ENCODE measurements around the gene SRRM4.

Gene SRRM4

DNA sequence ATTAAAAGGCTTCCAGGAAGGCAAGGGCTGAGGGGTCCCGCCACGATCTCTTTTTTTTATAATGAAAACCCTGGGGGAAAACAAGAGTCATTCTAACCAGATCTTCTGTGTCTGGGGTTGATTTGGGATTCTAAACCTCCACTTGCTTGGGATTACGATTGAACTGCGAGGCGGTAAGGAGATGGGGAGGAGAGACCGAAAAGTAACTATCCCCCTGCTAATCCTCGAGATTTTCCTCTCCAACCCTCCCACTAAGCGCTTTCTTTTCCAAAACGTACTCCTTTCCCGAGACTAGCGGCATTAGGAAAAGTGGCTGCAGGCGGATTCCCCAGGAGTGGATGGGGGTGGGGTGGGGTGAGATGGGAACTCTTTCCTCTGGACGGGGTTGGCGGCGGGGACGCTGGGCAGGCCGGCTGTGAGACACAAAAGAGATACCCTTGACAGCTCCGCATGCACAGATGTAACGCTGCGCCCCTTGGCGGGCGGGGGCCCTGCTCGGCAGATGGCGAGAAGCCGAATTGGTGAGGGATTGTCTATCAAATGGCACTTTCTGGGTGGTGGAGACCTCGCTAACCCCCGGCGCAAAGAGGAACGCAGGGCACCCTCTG, 830 bp upstream of the SRRM4 start:
- Histone ChIP-seq H3K27me3 (replicated peaks) (peaks cover 5% of the 10 kb centered on the region), H3K27ac (no peak overlapping the region), H3K36me3 (replicated peaks) (no peaks in the 10 kb centered on the region), H3K4me3 (ENCODE audit: low read depth, low read length) (no peak overlapping the region)
- TF ChIP-seq, protein P1, sequence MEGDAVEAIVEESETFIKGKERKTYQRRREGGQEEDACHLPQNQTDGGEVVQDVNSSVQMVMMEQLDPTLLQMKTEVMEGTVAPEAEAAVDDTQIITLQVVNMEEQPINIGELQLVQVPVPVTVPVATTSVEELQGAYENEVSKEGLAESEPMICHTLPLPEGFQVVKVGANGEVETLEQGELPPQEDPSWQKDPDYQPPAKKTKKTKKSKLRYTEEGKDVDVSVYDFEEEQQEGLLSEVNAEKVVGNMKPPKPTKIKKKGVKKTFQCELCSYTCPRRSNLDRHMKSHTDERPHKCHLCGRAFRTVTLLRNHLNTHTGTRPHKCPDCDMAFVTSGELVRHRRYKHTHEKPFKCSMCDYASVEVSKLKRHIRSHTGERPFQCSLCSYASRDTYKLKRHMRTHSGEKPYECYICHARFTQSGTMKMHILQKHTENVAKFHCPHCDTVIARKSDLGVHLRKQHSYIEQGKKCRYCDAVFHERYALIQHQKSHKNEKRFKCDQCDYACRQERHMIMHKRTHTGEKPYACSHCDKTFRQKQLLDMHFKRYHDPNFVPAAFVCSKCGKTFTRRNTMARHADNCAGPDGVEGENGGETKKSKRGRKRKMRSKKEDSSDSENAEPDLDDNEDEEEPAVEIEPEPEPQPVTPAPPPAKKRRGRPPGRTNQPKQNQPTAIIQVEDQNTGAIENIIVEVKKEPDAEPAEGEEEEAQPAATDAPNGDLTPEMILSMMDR (IDR thresholded peaks at IDR 0.05; ENCODE audit: low read depth, low read length, missing control alignments): no peak
- no peak for DNase-seq
- in situ Hi-C loops (cut with HindIII; ENCODE audit: low pct_ligation_motif_present, low sequenced_read_pairs): no loop called here

DNA sequence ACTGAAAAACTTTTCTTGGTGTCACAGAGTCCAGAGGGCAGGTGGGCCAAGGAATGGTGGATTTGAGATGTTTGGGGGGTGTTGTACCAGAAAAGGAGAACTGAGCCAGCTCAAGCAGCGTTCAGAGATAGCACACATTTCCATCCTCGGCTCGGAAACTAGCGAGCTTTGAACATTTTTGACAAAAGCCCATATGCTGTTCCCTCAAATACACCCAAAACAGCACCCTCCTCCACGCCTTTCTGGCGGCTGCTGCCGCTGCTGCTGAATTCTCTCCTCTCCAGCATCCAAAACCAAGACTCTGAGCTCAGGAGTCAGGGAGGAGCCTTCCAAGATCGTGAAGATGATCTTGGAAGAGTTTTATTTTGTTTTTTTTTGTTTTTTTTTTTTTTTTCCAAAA, 961 bp downstream of the SRRM4 start:
- in situ Hi-C loops (cut with HindIII; ENCODE audit: low pct_ligation_motif_present, low sequenced_read_pairs): no loop called here
- Histone ChIP-seq H3K4me3 (ENCODE audit: low read depth, low read length) (no peak overlapping the region), H3K36me3 (replicated peaks) (no peaks in the 10 kb centered on the region), H3K27me3 (replicated peaks) (peaks cover 5% of the 10 kb centered on the region), H3K27ac (no peak overlapping the region)
- DNase-seq: no peak
- TF ChIP-seq, protein P1 (IDR thresholded peaks at IDR 0.05; ENCODE audit: low read depth, low read length, missing control alignments): no peak

DNA sequence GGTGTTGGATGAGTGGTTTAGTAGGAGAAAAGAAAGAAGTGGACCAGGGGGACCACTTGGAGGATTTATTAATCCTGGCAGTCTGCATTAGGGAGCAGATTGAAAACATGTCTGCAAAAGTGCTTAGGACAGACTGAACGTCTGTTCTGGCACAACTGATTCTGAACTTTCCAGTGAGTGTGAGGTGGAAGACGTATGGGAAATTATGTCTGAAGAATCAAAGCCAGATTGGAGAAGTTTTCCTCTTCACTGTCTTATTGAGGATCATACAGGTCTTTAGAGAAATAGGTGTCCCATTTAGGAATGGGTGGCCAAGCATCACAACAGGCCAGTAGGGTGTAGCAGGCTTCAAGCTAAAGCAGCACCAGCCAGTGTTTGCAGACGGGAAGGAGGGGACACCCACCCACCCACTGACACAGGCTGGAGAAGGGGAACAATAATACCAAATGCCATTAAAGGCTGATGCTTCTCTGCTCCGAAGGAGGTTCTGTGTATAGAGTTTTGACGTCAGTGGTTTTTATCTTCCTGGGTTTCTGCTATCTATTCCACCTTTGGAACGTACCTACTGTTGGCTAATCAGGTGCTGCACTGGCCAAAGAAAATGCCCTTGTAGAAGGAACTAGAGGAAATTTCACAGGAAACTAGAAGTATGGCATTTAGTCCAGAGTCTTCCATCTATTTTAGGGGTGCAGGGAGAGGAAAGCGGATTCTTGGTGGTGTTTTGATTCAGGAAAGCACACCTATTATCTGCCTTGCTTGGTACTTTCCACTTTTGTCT, 1.8 kb downstream of the SRRM4 start:
- Histone ChIP-seq H3K27ac (no peak overlapping the region), H3K4me3 (ENCODE audit: low read depth, low read length) (no peak overlapping the region), H3K27me3 (replicated peaks) (peaks cover 5% of the 10 kb centered on the region), H3K36me3 (replicated peaks) (no peaks in the 10 kb centered on the region)
- in situ Hi-C loops (cut with HindIII; ENCODE audit: low pct_ligation_motif_present, low sequenced_read_pairs): no loop called here
- DNase-seq: no peak
- TF ChIP-seq, protein P1 (IDR thresholded peaks at IDR 0.05; ENCODE audit: low read depth, low read length, missing control alignments): no peak

DNA sequence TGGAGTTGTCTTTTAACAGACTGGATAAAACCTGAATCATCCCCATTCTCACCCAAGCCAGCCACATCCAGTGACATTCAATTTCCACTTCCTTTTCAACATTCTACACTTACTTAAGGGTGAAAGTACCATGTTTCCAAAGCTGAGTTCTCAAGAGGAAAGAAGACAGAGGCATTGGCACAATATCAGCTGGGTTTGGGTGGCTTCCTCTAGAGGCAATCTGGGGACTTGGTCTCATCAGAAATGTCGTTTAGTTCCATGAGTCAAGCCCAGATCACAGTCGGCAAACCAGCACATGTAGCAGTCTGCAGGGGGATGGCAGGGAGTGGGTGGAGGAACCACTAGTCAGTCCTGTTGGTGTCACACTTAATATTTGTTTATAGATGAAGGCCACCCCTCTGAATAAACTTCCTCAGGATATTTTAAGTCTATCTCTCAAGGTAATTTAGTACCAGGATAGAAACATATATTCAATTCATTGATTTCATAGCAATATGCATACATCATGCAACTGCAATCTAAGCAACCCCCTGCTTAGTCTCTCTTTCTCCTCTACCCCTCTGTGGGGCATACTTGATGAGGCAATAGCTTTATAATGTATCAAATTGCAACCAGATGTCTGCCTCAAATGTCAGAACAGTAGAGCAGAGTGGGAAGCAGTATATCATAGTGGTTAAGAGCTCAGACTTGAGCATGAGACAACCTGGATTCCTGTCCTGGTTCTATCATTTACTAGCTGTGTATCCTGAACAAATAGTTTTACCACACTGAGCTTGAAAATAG, 3.0 kb downstream of the SRRM4 start:
- Histone ChIP-seq H3K27me3 (replicated peaks) (peaks cover 5% of the 10 kb centered on the region), H3K4me3 (ENCODE audit: low read depth, low read length) (no peak overlapping the region), H3K27ac (no peak overlapping the region), H3K36me3 (replicated peaks) (no peaks in the 10 kb centered on the region)
- in situ Hi-C loops (cut with HindIII; ENCODE audit: low pct_ligation_motif_present, low sequenced_read_pairs): no loop called here
- DNase-seq: no peak
- TF ChIP-seq, protein P1 (IDR thresholded peaks at IDR 0.05; ENCODE audit: low read depth, low read length, missing control alignments): no peak

DNA sequence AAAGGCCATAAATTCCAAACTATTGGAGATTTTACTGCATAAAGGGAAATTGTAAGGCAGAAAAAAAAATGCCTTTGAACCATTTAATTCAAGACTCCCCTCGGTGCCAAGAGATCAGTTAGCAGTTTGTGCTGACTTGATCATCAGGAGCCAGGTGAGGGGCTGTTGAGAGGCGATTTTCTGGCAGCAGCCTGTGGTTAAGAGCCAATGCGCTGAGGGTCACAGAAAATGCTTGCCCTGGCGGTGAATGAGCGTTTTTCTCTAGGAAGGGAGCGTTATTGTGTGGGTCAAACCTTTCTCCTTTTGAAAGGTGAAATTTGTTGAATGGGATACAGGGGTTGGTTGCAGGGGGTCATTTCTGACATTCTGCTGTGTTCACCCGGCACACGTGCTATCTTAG, 4.7 kb downstream of the SRRM4 start:
- Histone ChIP-seq H3K36me3 (replicated peaks) (no peaks in the 10 kb centered on the region), H3K27ac (no peak overlapping the region), H3K27me3 (replicated peaks) (peaks cover 5% of the 10 kb centered on the region), H3K4me3 (ENCODE audit: low read depth, low read length) (no peak overlapping the region)
- TF ChIP-seq, protein P1 (IDR thresholded peaks at IDR 0.05; ENCODE audit: low read depth, low read length, missing control alignments): no peak
- DNase-seq: no peak
- in situ Hi-C loops (cut with HindIII; ENCODE audit: low pct_ligation_motif_present, low sequenced_read_pairs): no loop called here
